B cell (primary cell): Measurements from ENCODE around the gene TTC38. TPM values are rescaled to one million over a fixed set of nuclear protein-coding genes. Genes with fewer than 3 reads are reported as not detected.

Source experiments
- ATAC-seq: fragments of 200-7000 bp; cut with Tn5 transposase; one replicate; pipeline ENCODE4 v1.10.0; 2021; ENCODE audit warnings: low read depth, mild to moderate bottlenecking, moderate number of reproducible peaks, moderate library complexity
- CTCF ChIA-PET: fragments of 350-600 bp; sonication (Branson Sonifier 250); formaldehyde crosslinking; loops from one replicate; lab custom pipeline; 2021; ENCODE audit warnings: antibody characterized with exemption, inconsistent platforms; lab: Charles Lee
- POLR2A ChIA-PET: fragments of 350-600 bp; sonication (Branson Sonifier 250); formaldehyde crosslinking; loops from one replicate; lab custom pipeline; 2021; ENCODE audit warnings: antibody characterized with exemption; lab: Charles Lee
- DNase-seq: peaks from one replicate; pipeline ENCODE4 v3.0.0; 2013
- H2AFZ ChIP-seq: 2 replicates; pipeline ENCODE4 v1.6.1; 2012; ENCODE audit warnings: mild to moderate bottlenecking, low read depth, low read length; ENCODE audit not compliant: insufficient read depth, poor library complexity, severe bottlenecking
- H3K27ac ChIP-seq, 2 donors: 1 replicate in 1 of 2; 2 replicates in 1 of 2; pipeline ENCODE4 v1.5.1; 2012 to 2013; ENCODE audit warnings: low read length in 2 of 2, mild to moderate bottlenecking in 2 of 2, moderate library complexity in 1 of 2
- H3K27me3 ChIP-seq, 4 experiments: fragments of 200-600 bp in 1 of 4; sonication (generic) in 1 of 4; replicated peaks in 1 of 4; 1 replicate in 2 of 4; 2 replicates in 2 of 4; pipeline versions ENCODE4 v1.6.1 to v1.7.0; 2013 to 2016; ENCODE audit warnings: low read length in 3 of 4, mild to moderate bottlenecking in 2 of 4, mixed read lengths in 1 of 4, moderate library complexity in 1 of 4; ENCODE audit not compliant: insufficient read depth in 4 of 4, control insufficient read depth in 3 of 4; ENCODE audit errors: control extremely low read depth in 1 of 4
- H3K36me3 ChIP-seq, 2 experiments: replicated peaks in 1 of 2; 1 replicate in 1 of 2; 2 replicates in 1 of 2; pipeline versions ENCODE4 v1.6.1 to v1.7.1; 2013; ENCODE audit warnings: low read length in 1 of 2; ENCODE audit not compliant: insufficient read depth in 2 of 2, control insufficient read depth in 1 of 2; ENCODE audit errors: control extremely low read depth in 1 of 2, extremely low read depth in 1 of 2
- H3K4me1 ChIP-seq, 2 donors: fragments of 200-600 bp in 1 of 2; sonication (generic) in 1 of 2; 1 replicate in 1 of 2; 2 replicates in 1 of 2; pipeline versions ENCODE4 v1.5.1 to v1.6.1; 2013 to 2017; ENCODE audit warnings: low read length in 2 of 2; ENCODE audit not compliant: control insufficient read depth in 2 of 2, insufficient read depth in 2 of 2
- H3K4me2 ChIP-seq: replicated peaks from 2 replicates; pipeline ENCODE3; 2012; ENCODE audit warnings: mild to moderate bottlenecking, low read depth, low read length; ENCODE audit not compliant: poor library complexity, severe bottlenecking
- H3K4me3 ChIP-seq, 5 experiments: fragments of 200-600 bp in 1 of 5; sonication (generic) in 1 of 5; 1 replicate in 3 of 5; 2 replicates in 2 of 5; pipeline versions ENCODE4 v1.5.1 to v1.7.0; 2011 to 2016; ENCODE audit warnings: low read length in 4 of 5, mild to moderate bottlenecking in 4 of 5, low read depth in 2 of 5, control low read depth in 1 of 5, moderate library complexity in 1 of 5; ENCODE audit not compliant: insufficient read depth in 1 of 5; ENCODE audit errors: control extremely low read depth in 1 of 5, extremely low read depth in 1 of 5
- H3K79me2 ChIP-seq: fragments of 200-600 bp; sonication (generic); one replicate; pipeline ENCODE4 v1.6.0; 2016; ENCODE audit warnings: low read length; ENCODE audit not compliant: control insufficient read depth, insufficient read depth
- H3K9ac ChIP-seq: fragments of 200-600 bp; sonication (generic); 2 replicates; pipeline ENCODE4 v1.6.1; 2017; ENCODE audit warnings: mild to moderate bottlenecking, low read length, moderate library complexity
- H3K9me3 ChIP-seq, 3 donors: one replicate each; pipeline versions ENCODE4 v1.6.1 to v1.7.1; 2013; ENCODE audit warnings: low read length in 2 of 3; ENCODE audit not compliant: control insufficient read depth in 2 of 3, insufficient read depth in 1 of 3; ENCODE audit errors: control extremely low read depth in 1 of 3
- H4K20me1 ChIP-seq: 2 replicates; pipeline ENCODE4 v1.6.0; 2012; ENCODE audit warnings: mild to moderate bottlenecking, low read length; ENCODE audit not compliant: insufficient read depth, control insufficient read depth, poor library complexity, severe bottlenecking
- H3K27ac Mint-ChIP-seq: one replicate; pipeline ENCODE4 v1.8.0; 2021; ENCODE audit warnings: mixed read lengths
- H3K27me3 Mint-ChIP-seq: one replicate; pipeline ENCODE4 v1.8.0; 2021; ENCODE audit warnings: mixed read lengths
- H3K4me1 Mint-ChIP-seq: one replicate; pipeline ENCODE4 v1.8.0; 2021; ENCODE audit warnings: mixed read lengths
- H3K4me3 Mint-ChIP-seq: one replicate; pipeline ENCODE4 v1.8.0; 2021; ENCODE audit warnings: mixed read lengths
- H3K9me3 Mint-ChIP-seq: one replicate; pipeline ENCODE4 v1.8.0; 2022; ENCODE audit warnings: mixed read lengths; ENCODE audit not compliant: insufficient read depth
- EZH2 ChIP-seq: IDR thresholded peaks from 2 replicates; pipeline ENCODE4 v1.6.1; 2012; ENCODE audit warnings: borderline replicate concordance, low read depth, mild to moderate bottlenecking, moderate library complexity, low read length; ENCODE audit not compliant: insufficient read depth, poor library complexity, severe bottlenecking
- WGBS: methylation state at CpG from one replicate; pipeline ENCODE4 v1.1.5; 2013; ENCODE audit warnings: missing lambda C conversion rate; ENCODE audit not compliant: insufficient coverage; 5-methylcytosine and 5-hydroxymethylcytosine counted together
- intact Hi-C: fragments of 100-400 bp; cut with micrococcal nuclease; formaldehyde crosslinking; loops from one replicate; pipeline ENCODE4 v1.10.0; 2022
- polyA plus RNA-seq: library from polyadenylated mRNA; depleted of rRNA; stranded (reverse); fragments of >200 nt; gene quantifications from 2 replicates; pipeline ENCODE4 v1.2.3, GENCODE V29; 2012
- total RNA-seq, 2 donors: library from RNA; stranded (reverse); fragments of 120-200 nt in 1 of 2; gene quantifications; 1 replicate in 1 of 2; 2 replicates in 1 of 2; pipeline versions ENCODE4 v1.2.3 to v1.2.4, GENCODE V29; 2013 to 2022
- TF ChIP-seq, protein P1 (sequence below): fragments of 200-600 bp; IDR thresholded peaks from one replicate; pipeline ENCODE4 v1.8.0; 2022; ENCODE audit warnings: antibody characterized with exemption, mild to moderate bottlenecking

Gene TTC38
- total and polyA plus RNA-seq, 2 donors (not counting 1 experiment from before 2014, with no cell fraction given): 10.8 to 13.3 TPM

- TF ChIP-seq, protein P1, sequence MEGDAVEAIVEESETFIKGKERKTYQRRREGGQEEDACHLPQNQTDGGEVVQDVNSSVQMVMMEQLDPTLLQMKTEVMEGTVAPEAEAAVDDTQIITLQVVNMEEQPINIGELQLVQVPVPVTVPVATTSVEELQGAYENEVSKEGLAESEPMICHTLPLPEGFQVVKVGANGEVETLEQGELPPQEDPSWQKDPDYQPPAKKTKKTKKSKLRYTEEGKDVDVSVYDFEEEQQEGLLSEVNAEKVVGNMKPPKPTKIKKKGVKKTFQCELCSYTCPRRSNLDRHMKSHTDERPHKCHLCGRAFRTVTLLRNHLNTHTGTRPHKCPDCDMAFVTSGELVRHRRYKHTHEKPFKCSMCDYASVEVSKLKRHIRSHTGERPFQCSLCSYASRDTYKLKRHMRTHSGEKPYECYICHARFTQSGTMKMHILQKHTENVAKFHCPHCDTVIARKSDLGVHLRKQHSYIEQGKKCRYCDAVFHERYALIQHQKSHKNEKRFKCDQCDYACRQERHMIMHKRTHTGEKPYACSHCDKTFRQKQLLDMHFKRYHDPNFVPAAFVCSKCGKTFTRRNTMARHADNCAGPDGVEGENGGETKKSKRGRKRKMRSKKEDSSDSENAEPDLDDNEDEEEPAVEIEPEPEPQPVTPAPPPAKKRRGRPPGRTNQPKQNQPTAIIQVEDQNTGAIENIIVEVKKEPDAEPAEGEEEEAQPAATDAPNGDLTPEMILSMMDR: no peak
- ChIA-PET CTCF (interaction anchor here (1.2 to 1.9 kb wide), 2 partner anchors 15 to 178 kb away, joined by 3 to 7 read pairs; no protein-coding TSS in a partner anchor), POLR2A (no interaction called here)
- Histone ChIP-seq H3K4me2 (no peak overlapping the region), H3K27me3 (peaks cover 0 to 5% (median 2%) of the 10 kb centered on the region in 4 experiments), H3K4me1 (peaks cover 12 to 16% of the 10 kb centered on the region in 2 donors), H3K9me3 (no peaks in the 10 kb centered on the region), H2AFZ (no peak overlapping the region), H3K9ac (no peak overlapping the region), H3K4me3 (no peak overlapping the region), H3K36me3 (no peaks in the 10 kb centered on the region), H3K79me2 (peaks cover 5% of the 10 kb centered on the region), H4K20me1 (no peaks in the 10 kb centered on the region), H3K27ac (no peak overlapping the region)
- Mint-ChIP-seq H3K27ac (no peak overlapping the region), H3K4me1 (peaks cover 20% of the 10 kb centered on the region), H3K9me3 (no peaks in the 10 kb centered on the region), H3K4me3 (no peak overlapping the region), H3K27me3 (no peaks in the 10 kb centered on the region)
- ATAC-seq: no peak
- no peak for DNase-seq
- 100% methylated on average over 3 of the region's 7 CpGs for WGBS
- intact Hi-C loops: no loop called here
Observed at GRCh38 chr22:46300491-46300890, 32.7 kb downstream of the TTC38 start.

GRCh38 chr22:46303347-46303965, 35.6 kb downstream of the TTC38 start:
- no peak overlapping the region for H3K4me3 ChIP-seq
- Mint-ChIP-seq H3K9me3 (no peaks in the 10 kb centered on the region), H3K27me3 (no peaks in the 10 kb centered on the region), H3K27ac (no peak overlapping the region), H3K4me1 (peaks cover 2% of the 10 kb centered on the region), H3K4me3 (no peak overlapping the region)
- no peak overlapping the region for H3K27ac ChIP-seq
- no peak overlapping the region for H3K9ac ChIP-seq
- no peaks in the 10 kb centered on the region for H3K9me3 ChIP-seq
- ChIA-PET CTCF (interaction anchor here (1.3 to 2.0 kb wide), 3 partner anchors 9 to 297 kb away, joined by 3 to 8 read pairs (median 3); no protein-coding TSS in a partner anchor), POLR2A (no interaction called here)
- intact Hi-C loops: no loop called here
- no peaks in the 10 kb centered on the region for H4K20me1 ChIP-seq
- no peak for TF ChIP-seq EZH2
- TF ChIP-seq, protein P1: no peak
- 100% methylated on average over 3 of the region's 7 CpGs for WGBS
- H2AFZ ChIP-seq: no peak overlapping the region
- H3K27me3 ChIP-seq: no peaks in the 10 kb centered on the region
- no peaks in the 10 kb centered on the region for H3K36me3 ChIP-seq
- no peaks in the 10 kb centered on the region for H3K4me1 ChIP-seq
- peaks cover 8% of the 10 kb centered on the region for H3K79me2 ChIP-seq
- no peak overlapping the region for H3K4me2 ChIP-seq
- no peak for DNase-seq
- ATAC-seq: no peak
